ENCODE data around the gene ATXN7L1. TPM values are rescaled to one million over a fixed set of nuclear protein-coding genes. Genes with fewer than 3 reads are reported as not detected.

ATXN7L1 gene
- total RNA-seq, 2 donors from 2014 or later = 12.6 to 28.1 TPM

- no peaks in the 10 kb centered on the region for H3K4me1 ChIP-seq (replicated peaks)
- 83% methylated on average over 7 of the region's 7 CpGs for WGBS
- no peaks in the 10 kb centered on the region for H3K27me3 ChIP-seq (replicated peaks; ENCODE audit: insufficient read depth)
- no peak overlapping the region for H3K27ac ChIP-seq
- DNase-seq (ENCODE audit: low spot score) = no peak
- TF ChIP-seq POLR2AphosphoS5 (IDR thresholded peaks at IDR 0.05) (no peak), CTCF (IDR thresholded peaks at IDR 0.05) (peak; percentile 21 to 51 (median 32))
- H3K4me3 ChIP-seq = no peak overlapping the region
- no peaks in the 10 kb centered on the region for H3K9me3 ChIP-seq
- H3K36me3 ChIP-seq = no peaks in the 10 kb centered on the region
- intact Hi-C loops (cut with DNase I) = loop anchor here (10.0 kb wide), 2 partner anchors 98 to 218 kb away; partner anchors contain the start of gene ATXN7L1
These were observed 219.4 kb downstream of the ATXN7L1 start for GRCh38 chr7:105656922-105657521.

GRCh38 chr7:105655500-105656380 lies 220.7 kb downstream of the ATXN7L1 start:
- TF ChIP-seq POLR2A (IDR thresholded peaks at IDR 0.05) (no peak), POLR2AphosphoS5 (IDR thresholded peaks at IDR 0.05) (no peak), CTCF (IDR thresholded peaks at IDR 0.05) (no peak)
- intact Hi-C loops (cut with DNase I) = loop anchor here (10.0 kb wide), 2 partner anchors 99 to 219 kb away; partner anchors contain the start of gene ATXN7L1
- no peak overlapping the region for H3K27ac ChIP-seq

GRCh38 chr7:105655067-105655466 lies 221.3 kb downstream of the ATXN7L1 start:
- WGBS = 63% methylated on average over 3 of the region's 3 CpGs
- H3K9me3 ChIP-seq = no peaks in the 10 kb centered on the region

More at GRCh38 chr7:105655500-105656380, 220.7 kb downstream of the ATXN7L1 start:
- no peaks in the 10 kb centered on the region for H3K9me3 ChIP-seq
- no peaks in the 10 kb centered on the region for H3K4me1 ChIP-seq (replicated peaks)
- DNase-seq (ENCODE audit: low spot score) = no peak
- H3K27me3 ChIP-seq (replicated peaks; ENCODE audit: insufficient read depth) = no peaks in the 10 kb centered on the region
- 48% methylated on average over 17 of the region's 17 CpGs for WGBS
- no peak overlapping the region for H3K4me3 ChIP-seq
- no peaks in the 10 kb centered on the region for H3K36me3 ChIP-seq

GRCh38 chr7:105654095-105654686 lies 222.2 kb downstream of the ATXN7L1 start:
- Histone ChIP-seq H3K36me3 (no peaks in the 10 kb centered on the region), H3K9me3 (no peaks in the 10 kb centered on the region), H3K27me3 (replicated peaks; ENCODE audit: insufficient read depth) (no peaks in the 10 kb centered on the region), H3K27ac (no peak overlapping the region), H3K4me1 (replicated peaks) (peaks cover under 1% of the 10 kb centered on the region), H3K4me3 (no peak overlapping the region)
- 92% methylated on average over 8 of the region's 8 CpGs for WGBS
- no peak for TF ChIP-seq POLR2A (IDR thresholded peaks at IDR 0.05)
- intact Hi-C loops (cut with DNase I) = loop anchor here (5.0 to 10.0 kb wide), 3 partner anchors 101 to 388 kb away; partner anchors contain the start of gene ATXN7L1
- no peak for DNase-seq (ENCODE audit: low spot score)

More at GRCh38 chr7:105655067-105655466, 221.3 kb downstream of the ATXN7L1 start:
- no peaks in the 10 kb centered on the region for H3K27me3 ChIP-seq (replicated peaks; ENCODE audit: insufficient read depth)
- TF ChIP-seq POLR2AphosphoS5 (IDR thresholded peaks at IDR 0.05) = no peak
- no peak for TF ChIP-seq CTCF (IDR thresholded peaks at IDR 0.05)
- no peak for TF ChIP-seq POLR2A (IDR thresholded peaks at IDR 0.05)
- no peak overlapping the region for H3K27ac ChIP-seq
- H3K4me3 ChIP-seq = no peak overlapping the region
- intact Hi-C loops (cut with DNase I) = loop anchor here (10.0 kb wide), 2 partner anchors 100 to 220 kb away; partner anchors contain the start of gene ATXN7L1
- H3K36me3 ChIP-seq = no peaks in the 10 kb centered on the region
- H3K4me1 ChIP-seq (replicated peaks) = no peaks in the 10 kb centered on the region
- DNase-seq (ENCODE audit: low spot score) = no peak

- intact Hi-C loops (cut with DNase I) = loop anchor here (2.0 to 10.0 kb wide), 4 partner anchors 101 to 389 kb away; partner anchors contain the start of gene ATXN7L1
- no peaks in the 10 kb centered on the region for H3K36me3 ChIP-seq
- H3K4me1 ChIP-seq (replicated peaks) = peaks cover 7% of the 10 kb centered on the region
- no peak for TF ChIP-seq POLR2A (IDR thresholded peaks at IDR 0.05)
- no peak for TF ChIP-seq CTCF (IDR thresholded peaks at IDR 0.05)
- no peak overlapping the region for H3K4me3 ChIP-seq
- WGBS = 81% methylated on average over 6 of the region's 6 CpGs
- H3K27me3 ChIP-seq (replicated peaks; ENCODE audit: insufficient read depth) = no peaks in the 10 kb centered on the region
- H3K9me3 ChIP-seq = no peaks in the 10 kb centered on the region
- H3K27ac ChIP-seq = no peak overlapping the region
- no peak for DNase-seq (ENCODE audit: low spot score)
These were observed 222.9 kb downstream of the ATXN7L1 start for GRCh38 chr7:105653441-105654005.

All from prostate gland (tissue), 2 donors.